ENCODE data around the gene REV1. TPM values are rescaled to one million over a fixed set of nuclear protein-coding genes. Genes with fewer than 3 reads are reported as not detected.

REV1 gene
- total and polyA plus RNA-seq, 4 donors = 5.6 to 69.0 (median 38.3) TPM

GRCh38 chr2:99410276-99410675, 79.5 kb downstream of the REV1 start:
- Histone ChIP-seq H3K4me1 (ENCODE audit: control insufficient read depth in 1 of 2, insufficient read depth in 2 of 2, low read length in 2 of 2) (no peaks in the 10 kb centered on the region), H3K36me3 (ENCODE audit: control insufficient read depth in 1 of 2, insufficient read depth in 2 of 2, low read length in 1 of 2) (peaks cover 0 to 6% of the 10 kb centered on the region in 2 donors), H3K27ac (ENCODE audit: low read depth in 1 of 2, low read length in 2 of 2) (no peak overlapping the region), H3K27me3 (ENCODE audit: control insufficient read depth in 1 of 2, insufficient read depth in 2 of 2, low read length in 1 of 2) (no peaks in the 10 kb centered on the region), H3K4me3 (ENCODE audit: low read length in 2 of 2) (no peak overlapping the region), H3K9me3 (ENCODE audit: control insufficient read depth, low read length) (no peaks in the 10 kb centered on the region)
- no peak for DNase-seq
- 58 to 60% methylated on average over 4 of the region's 4 CpGs for WGBS, 2 donors
- intact Hi-C loops (cut with DNase I) = no loop called here
- ATAC-seq (ENCODE audit: low FRiP score) = no peak

- Histone ChIP-seq H3K36me3 (ENCODE audit: control insufficient read depth in 1 of 2, insufficient read depth in 2 of 2, low read length in 1 of 2) (peaks cover 4 to 6% of the 10 kb centered on the region in 2 donors), H3K4me1 (ENCODE audit: control insufficient read depth in 1 of 2, insufficient read depth in 2 of 2, low read length in 2 of 2) (peaks cover 0 to 2% of the 10 kb centered on the region in 2 donors), H3K4me3 (ENCODE audit: low read length in 2 of 2) (no peak overlapping the region), H3K9me3 (ENCODE audit: control insufficient read depth, low read length) (no peaks in the 10 kb centered on the region), H3K27me3 (ENCODE audit: control insufficient read depth in 1 of 2, insufficient read depth in 2 of 2, low read length in 1 of 2) (no peaks in the 10 kb centered on the region), H3K27ac (ENCODE audit: low read depth in 1 of 2, low read length in 2 of 2) (no peak overlapping the region)
- intact Hi-C loops (cut with DNase I) = no loop called here
- no peak for ATAC-seq (ENCODE audit: low FRiP score)
- WGBS, 2 donors = 88 to 91% methylated on average over 6 of the region's 6 CpGs
- no peak for DNase-seq
These were observed 83.7 kb downstream of the REV1 start for GRCh38 chr2:99406137-99406536.

GRCh38 chr2:99404797-99405669, 84.8 kb downstream of the REV1 start:
- no peaks in the 10 kb centered on the region for H3K9me3 ChIP-seq (ENCODE audit: control insufficient read depth, low read length)
- intact Hi-C loops (cut with DNase I) = no loop called here
- DNase-seq = no peak
- no peak overlapping the region for H3K4me3 ChIP-seq (ENCODE audit: low read length in 2 of 2)
- no peak for ATAC-seq (ENCODE audit: low FRiP score)
- H3K27me3 ChIP-seq (ENCODE audit: control insufficient read depth in 1 of 2, insufficient read depth in 2 of 2, low read length in 1 of 2) = no peaks in the 10 kb centered on the region
- WGBS, 2 donors = 69 to 70% methylated on average over 5 of the region's 5 CpGs
- no peak overlapping the region for H3K27ac ChIP-seq (ENCODE audit: low read depth in 1 of 2, low read length in 2 of 2)
- H3K36me3 ChIP-seq (ENCODE audit: control insufficient read depth in 1 of 2, insufficient read depth in 2 of 2, low read length in 1 of 2) = peaks cover 4 to 6% of the 10 kb centered on the region in 2 donors
- H3K4me1 ChIP-seq (ENCODE audit: control insufficient read depth in 1 of 2, insufficient read depth in 2 of 2, low read length in 2 of 2) = peaks cover 0 to 2% of the 10 kb centered on the region in 2 donors

- ATAC-seq (ENCODE audit: low FRiP score) (no peak), DNase-seq (no peak)
- H3K27ac ChIP-seq (ENCODE audit: low read depth in 1 of 2, low read length in 2 of 2) = no peak overlapping the region
- H3K9me3 ChIP-seq (ENCODE audit: control insufficient read depth, low read length) = no peaks in the 10 kb centered on the region
- 81 to 82% methylated on average over 8 of the region's 8 CpGs for WGBS, 2 donors
- peaks cover 4 to 6% of the 10 kb centered on the region in 2 donors for H3K36me3 ChIP-seq (ENCODE audit: control insufficient read depth in 1 of 2, insufficient read depth in 2 of 2, low read length in 1 of 2)
- intact Hi-C loops (cut with DNase I) = no loop called here
- no peak overlapping the region for H3K4me3 ChIP-seq (ENCODE audit: low read length in 2 of 2)
- H3K27me3 ChIP-seq (ENCODE audit: control insufficient read depth in 1 of 2, insufficient read depth in 2 of 2, low read length in 1 of 2) = no peaks in the 10 kb centered on the region
- peaks cover 0 to 2% of the 10 kb centered on the region in 2 donors for H3K4me1 ChIP-seq (ENCODE audit: control insufficient read depth in 1 of 2, insufficient read depth in 2 of 2, low read length in 2 of 2)
These were observed 85.6 kb downstream of the REV1 start for GRCh38 chr2:99404039-99404796.

GRCh38 chr2:99403524-99403923, 86.3 kb downstream of the REV1 start:
- H3K27me3 ChIP-seq (ENCODE audit: control insufficient read depth in 1 of 2, insufficient read depth in 2 of 2, low read length in 1 of 2) = no peaks in the 10 kb centered on the region
- no peak overlapping the region for H3K27ac ChIP-seq (ENCODE audit: low read depth in 1 of 2, low read length in 2 of 2)
- intact Hi-C loops (cut with DNase I) = no loop called here
- no peak overlapping the region for H3K4me3 ChIP-seq (ENCODE audit: low read length in 2 of 2)
- peaks cover 0 to 2% of the 10 kb centered on the region in 2 donors for H3K4me1 ChIP-seq (ENCODE audit: control insufficient read depth in 1 of 2, insufficient read depth in 2 of 2, low read length in 2 of 2)
- DNase-seq (no peak), ATAC-seq (ENCODE audit: low FRiP score) (no peak)
- H3K9me3 ChIP-seq (ENCODE audit: control insufficient read depth, low read length) = no peaks in the 10 kb centered on the region
- 70 to 71% methylated on average over 4 of the region's 4 CpGs for WGBS, 2 donors
- H3K36me3 ChIP-seq (ENCODE audit: control insufficient read depth in 1 of 2, insufficient read depth in 2 of 2, low read length in 1 of 2) = peaks cover 6 to 8% of the 10 kb centered on the region in 2 donors

- H3K4me1 ChIP-seq (ENCODE audit: control insufficient read depth in 1 of 2, insufficient read depth in 2 of 2, low read length in 2 of 2) = peaks cover 0 to 2% of the 10 kb centered on the region in 2 donors
- ATAC-seq (ENCODE audit: low FRiP score) (no peak), DNase-seq (no peak)
- H3K27me3 ChIP-seq (ENCODE audit: control insufficient read depth in 1 of 2, insufficient read depth in 2 of 2, low read length in 1 of 2) = no peaks in the 10 kb centered on the region
- peaks cover 10% of the 10 kb centered on the region in 2 donors for H3K36me3 ChIP-seq (ENCODE audit: control insufficient read depth in 1 of 2, insufficient read depth in 2 of 2, low read length in 1 of 2)
- intact Hi-C loops (cut with DNase I) = no loop called here
- no peak overlapping the region for H3K27ac ChIP-seq (ENCODE audit: low read depth in 1 of 2, low read length in 2 of 2)
- H3K9me3 ChIP-seq (ENCODE audit: control insufficient read depth, low read length) = no peaks in the 10 kb centered on the region
- H3K4me3 ChIP-seq (ENCODE audit: low read length in 2 of 2) = no peak overlapping the region
These were observed 86.7 kb downstream of the REV1 start for GRCh38 chr2:99403084-99403483.

GRCh38 chr2:99401841-99402240, 88.0 kb downstream of the REV1 start:
- Histone ChIP-seq H3K27me3 (ENCODE audit: control insufficient read depth in 1 of 2, insufficient read depth in 2 of 2, low read length in 1 of 2) (no peaks in the 10 kb centered on the region), H3K4me1 (ENCODE audit: control insufficient read depth in 1 of 2, insufficient read depth in 2 of 2, low read length in 2 of 2) (peaks cover 0 to 2% of the 10 kb centered on the region in 2 donors), H3K27ac (ENCODE audit: low read depth in 1 of 2, low read length in 2 of 2) (no peak overlapping the region), H3K36me3 (ENCODE audit: control insufficient read depth in 1 of 2, insufficient read depth in 2 of 2, low read length in 1 of 2) (peaks cover 10 to 14% of the 10 kb centered on the region in 2 donors), H3K4me3 (ENCODE audit: low read length in 2 of 2) (no peak overlapping the region), H3K9me3 (ENCODE audit: control insufficient read depth, low read length) (no peaks in the 10 kb centered on the region)
- ATAC-seq (ENCODE audit: low FRiP score) = no peak
- intact Hi-C loops (cut with DNase I) = no loop called here
- 89 to 93% methylated on average over 4 of the region's 4 CpGs for WGBS, 2 donors
- DNase-seq = no peak

- Histone ChIP-seq H3K36me3 (ENCODE audit: control insufficient read depth in 1 of 2, insufficient read depth in 2 of 2, low read length in 1 of 2) (peaks cover 10 to 17% of the 10 kb centered on the region in 2 donors), H3K27ac (ENCODE audit: low read depth in 1 of 2, low read length in 2 of 2) (no peak overlapping the region), H3K4me3 (ENCODE audit: low read length in 2 of 2) (no peak overlapping the region), H3K4me1 (ENCODE audit: control insufficient read depth in 1 of 2, insufficient read depth in 2 of 2, low read length in 2 of 2) (no peaks in the 10 kb centered on the region), H3K27me3 (ENCODE audit: control insufficient read depth in 1 of 2, insufficient read depth in 2 of 2, low read length in 1 of 2) (no peaks in the 10 kb centered on the region), H3K9me3 (ENCODE audit: control insufficient read depth, low read length) (no peaks in the 10 kb centered on the region)
- ATAC-seq (ENCODE audit: low FRiP score) (no peak), DNase-seq (no peak)
- 86 to 87% methylated on average over 2 of the region's 2 CpGs for WGBS, 2 donors
- intact Hi-C loops (cut with DNase I) = no loop called here
These were observed 90.0 kb downstream of the REV1 start for GRCh38 chr2:99399795-99400194.
